HCT116 (cell line): Measurements from ENCODE around the gene MAP1LC3B. TPM values are rescaled to one million over a fixed set of nuclear protein-coding genes. Genes with fewer than 3 reads are reported as not detected.

Experiments used
- ATAC-seq: fragments of 200-7000 bp; cut with Tn5 transposase; 2 replicates; pipeline ENCODE4 v1.9.1; 2020; ENCODE audit warnings: mild to moderate bottlenecking, moderate library complexity
- BruUV-seq: library from RNA; stranded (reverse); fragments of 400-500 nt; replicated peaks from 2 replicates; lab custom pipeline; 2021; lab: Mats Ljungman, UMichigan
- CTCF ChIA-PET: fragments of 300-600 bp; sonication (Branson Sonifier 250); formaldehyde crosslinking; loops from one replicate; lab custom pipeline; 2021; ENCODE audit warnings: antibody characterized with exemption; lab: Charles Lee
- POLR2A ChIA-PET: fragments of 300-600, 350-600 bp; sonication (Branson Sonifier 250); formaldehyde crosslinking; loops from one replicate; lab custom pipeline; 2021; ENCODE audit warnings: antibody characterized with exemption; lab: Charles Lee
- RAD21 ChIA-PET, 2 experiments: fragments of 300-600 bp; sonication (Branson Sonifier 250); formaldehyde crosslinking; loops; one replicate each; lab custom pipeline; 2023; ENCODE audit warnings: low total read pairs in 2 of 2; ENCODE audit not compliant: uncharacterized antibody in 2 of 2, unreplicated experiment in 2 of 2, low non-redundant PET in 1 of 2; lab: Charles Lee
- DNase-seq: peaks from one replicate; pipeline ENCODE4 v3.0.0-alpha.2; 2010; ENCODE audit warnings: low read depth, low spot score
- H2AFZ ChIP-seq: fragments of 200-600 bp; shearing (Covaris generic), sonication (generic); 2 replicates; pipeline ENCODE4 v1.6.1; 2017; ENCODE audit warnings: low read depth, mixed run types, mixed read lengths, antibody characterized with exemption, low read length; ENCODE audit not compliant: poor library complexity, severe bottlenecking
- H3K27ac ChIP-seq: 2 replicates; pipeline ENCODE4 v1.5.1; 2012; ENCODE audit warnings: low read depth, low read length
- H3K27me3 ChIP-seq: fragments of 200-600 bp; sonication (generic); 2 replicates; pipeline ENCODE4 v1.6.1; 2016; ENCODE audit warnings: mixed run types, low read length, mixed read lengths; ENCODE audit not compliant: insufficient read depth
- H3K36me3 ChIP-seq, 2 experiments: fragments of 200-500 bp in 1 of 2; fragments of 200-600 bp in 1 of 2; sonication (Bioruptor generic) in 1 of 2; sonication (generic) in 1 of 2; 2 replicates each; pipeline versions ENCODE4 v1.5.1 to v1.6.1; 2014 to 2016; ENCODE audit warnings: low read length in 2 of 2, inconsistent platforms in 1 of 2, mixed read lengths in 1 of 2, mixed run types in 1 of 2; ENCODE audit not compliant: insufficient read depth in 2 of 2, control insufficient read depth in 1 of 2
- H3K4me1 ChIP-seq, 2 experiments: fragments of 200-600 bp in 1 of 2; sonication (generic) in 1 of 2; 2 replicates each; pipeline versions ENCODE4 v1.5.1 to v1.6.1; 2012 to 2017; ENCODE audit warnings: low read length in 2 of 2, inconsistent platforms in 1 of 2, mild to moderate bottlenecking in 1 of 2, mixed read lengths in 1 of 2, mixed run types in 1 of 2, moderate library complexity in 1 of 2; ENCODE audit not compliant: insufficient read depth in 2 of 2, control insufficient read depth in 1 of 2
- H3K4me2 ChIP-seq: fragments of 200-600 bp; sonication (generic); 2 replicates; pipeline ENCODE4 v1.6.1; 2017; ENCODE audit warnings: mixed run types, low read length, mixed read lengths
- H3K4me3 ChIP-seq, 2 experiments: fragments of 200-600 bp in 1 of 2; sonication (generic) in 1 of 2; replicated peaks in 1 of 2; 2 replicates each; pipeline ENCODE4 v1.5.1; 2011 to 2016; ENCODE audit warnings: low read length in 2 of 2, control low read depth in 1 of 2, low read depth in 1 of 2, mild to moderate bottlenecking in 1 of 2, mixed read lengths in 1 of 2, mixed run types in 1 of 2
- H3K79me2 ChIP-seq: fragments of 200-600 bp; sonication (generic); 2 replicates; pipeline ENCODE4 v1.6.1; 2017; ENCODE audit warnings: mild to moderate bottlenecking, mixed run types, low read length, moderate library complexity, mixed read lengths; ENCODE audit not compliant: insufficient read depth
- H3K9ac ChIP-seq: fragments of 200-600 bp; sonication (generic); 2 replicates; pipeline ENCODE4 v1.6.1; 2016; ENCODE audit warnings: low read length, mixed read lengths
- H3K9me2 ChIP-seq: fragments of 200-600 bp; sonication (generic), shearing (Covaris generic); 2 replicates; pipeline ENCODE4 v1.6.1; 2017; ENCODE audit warnings: mixed run types, mild to moderate bottlenecking, moderate library complexity; ENCODE audit not compliant: insufficient read depth
- H3K9me3 ChIP-seq, 2 experiments: fragments of 200-500 bp in 1 of 2; fragments of 200-600 bp in 1 of 2; sonication (Bioruptor generic) in 1 of 2; sonication (generic) in 1 of 2; 2 replicates each; pipeline ENCODE4 v1.6.1; 2014 to 2017; ENCODE audit warnings: low read length in 2 of 2, mixed read lengths in 2 of 2, inconsistent platforms in 1 of 2, low read depth in 1 of 2, mild to moderate bottlenecking in 1 of 2, mixed run types in 1 of 2, moderate library complexity in 1 of 2; ENCODE audit not compliant: control insufficient read depth in 1 of 2, insufficient read depth in 1 of 2
- H4K20me1 ChIP-seq: fragments of 200-600 bp; sonication (generic), shearing (Covaris generic); 2 replicates; pipeline ENCODE4 v1.6.1; 2017; ENCODE audit warnings: mixed run types, mild to moderate bottlenecking, moderate library complexity; ENCODE audit not compliant: insufficient read depth
- ATF3 ChIP-seq: IDR thresholded peaks from 2 replicates; pipeline ENCODE4 v1.6.1; 2012
- CBX3 ChIP-seq: IDR thresholded peaks from 2 replicates; pipeline ENCODE4 v1.6.1; 2012; ENCODE audit warnings: low read depth
- CTCF ChIP-seq, 3 experiments: fragments of 200-600 bp in 1 of 3; sonication (generic) in 1 of 3; IDR thresholded peaks in 2 of 3; conservative IDR thresholded peaks in 1 of 3; 2 replicates each; pipeline ENCODE4 v1.5.1; 2012 to 2017; ENCODE audit warnings: low read depth in 2 of 3, low read length in 2 of 3, antibody characterized with exemption in 1 of 3, borderline replicate concordance in 1 of 3, control low read depth in 1 of 3, mild to moderate bottlenecking in 1 of 3, mixed read lengths in 1 of 3, mixed run types in 1 of 3, moderate library complexity in 1 of 3; ENCODE audit not compliant: insufficient read depth in 1 of 3
- EZH2 ChIP-seq: fragments of 200-600 bp; sonication (generic); IDR thresholded peaks from 2 replicates; pipeline ENCODE4 v1.6.1; 2017; ENCODE audit warnings: antibody characterized with exemption, mixed run types
- JUND ChIP-seq: IDR thresholded peaks from 2 replicates; pipeline ENCODE4 v1.6.1; 2012
- MAX ChIP-seq: IDR thresholded peaks from 2 replicates; pipeline ENCODE4 v1.6.1; 2012
- POLR2A ChIP-seq: IDR thresholded peaks from 2 replicates; pipeline ENCODE4 v1.7.0; 2011; ENCODE audit warnings: borderline replicate concordance; ENCODE audit not compliant: insufficient read depth, insufficient read length; ENCODE audit errors: extremely low read depth
- SIN3A ChIP-seq: IDR thresholded peaks from 2 replicates; pipeline ENCODE4 v1.6.1; 2012; ENCODE audit warnings: low read depth
- SRF ChIP-seq: IDR thresholded peaks from 2 replicates; pipeline ENCODE4 v1.6.1; 2012; ENCODE audit warnings: low read depth
- TCF7L2 ChIP-seq: IDR thresholded peaks from 2 replicates; pipeline ENCODE4 v1.7.0; 2011; ENCODE audit warnings: borderline replicate concordance, inconsistent platforms; ENCODE audit not compliant: insufficient read depth, insufficient read length; ENCODE audit errors: extremely low read depth
- ZFX ChIP-seq: fragments of 450-650 bp; IDR thresholded peaks from 2 replicates; pipeline ENCODE4 v1.6.1; 2017
- intact Hi-C: fragments of 100-400 bp; cut with micrococcal nuclease; formaldehyde crosslinking; loops from 2 replicates; pipeline ENCODE4 v1.10.0; 2022
- total RNA-seq: library from RNA; stranded (reverse); gene quantifications from one replicate; pipeline ENCODE4 v1.2.1, GENCODE V29; 2021; ENCODE audit not compliant: unreplicated experiment

MAP1LC3B gene
- total RNA-seq, 1 experiment from 2014 or later, result 93.8 TPM

GRCh38 chr16:87358250-87358649 is 33.9 kb upstream of the MAP1LC3B start:
- Histone ChIP-seq H3K36me3 (peaks cover 14 to 44% of the 10 kb centered on the region in 2 experiments; a peak in 3 of 4 replicates), H3K4me3 (no peak overlapping the region), H2AFZ (no peak overlapping the region), H3K9ac (no peak overlapping the region), H3K79me2 (peaks cover 30% of the 10 kb centered on the region), H3K27me3 (no peaks in the 10 kb centered on the region), H3K4me2 (no peak overlapping the region), H3K9me2 (no peaks in the 10 kb centered on the region), H3K9me3 (no peaks in the 10 kb centered on the region), H4K20me1 (no peaks in the 10 kb centered on the region), H3K27ac (no peak overlapping the region), H3K4me1 (no peaks in the 10 kb centered on the region)
- ChIA-PET RAD21 (no interaction called here), POLR2A (no interaction called here), CTCF (interaction anchor here (0.6 kb wide), 1 partner anchor 782 kb away, joined by 3 read pairs; no protein-coding TSS in a partner anchor)
- no TSS peak for BruUV-seq
- ATAC-seq, result no peak
- intact Hi-C loops, result no loop called here
- TF ChIP-seq ZFX (no peak), TCF7L2 (no peak), SRF (no peak), MAX (no peak), ATF3 (no peak), SIN3A (no peak)
- no peak for DNase-seq

- Histone ChIP-seq H3K9me2 (no peaks in the 10 kb centered on the region), H3K4me1 (no peaks in the 10 kb centered on the region), H2AFZ (no peak overlapping the region)
- TF ChIP-seq CBX3 (no peak), JUND (no peak), SIN3A (no peak), CTCF (IDR thresholded peaks at IDR 0.05 in 2 of 3, conservative IDR thresholded peaks at IDR 0.05 in 1 of 3; ENCODE audit: borderline replicate concordance in 1 of 3, insufficient read depth in 1 of 3, low read depth in 2 of 3, low read length in 2 of 3) (no peak), EZH2 (no peak), POLR2A (no peak)
- TF ChIP-seq, all 23 proteins: peak for 0
- ChIA-PET POLR2A (no interaction called here), RAD21 (no interaction called here), CTCF (interaction anchor here (0.6 kb wide), 1 partner anchor 782 kb away, joined by 3 read pairs; no protein-coding TSS in a partner anchor)
- Histone ChIP-seq H3K27me3 (no peaks in the 10 kb centered on the region), H3K79me2 (peaks cover 35% of the 10 kb centered on the region), H3K9me3 (no peaks in the 10 kb centered on the region), H3K36me3 (peaks cover 17 to 44% of the 10 kb centered on the region in 2 experiments; a peak in 3 of 4 replicates), H3K4me2 (no peak overlapping the region), H3K27ac (no peak overlapping the region), H4K20me1 (no peaks in the 10 kb centered on the region), H3K9ac (no peak overlapping the region), H3K4me3 (no peak overlapping the region)
- no peak for DNase-seq
- no peak for ATAC-seq
- BruUV-seq, result no TSS peak
- intact Hi-C loops, result no loop called here
These were observed 33.4 kb upstream of the MAP1LC3B start for GRCh38 chr16:87358696-87359095.
